H1 (cell line): ENCODE data around the gene ACY1. TPM values are rescaled to one million over a fixed set of nuclear protein-coding genes. Genes with fewer than 3 reads are reported as not detected.

Experiments
- CTCF ChIA-PET: fragments of 300-600 bp; sonication (Branson Sonifier 250); formaldehyde crosslinking; loops from one replicate; lab custom pipeline; 2021; ENCODE audit not compliant: partially characterized antibody; lab: Charles Lee
- POLR2A ChIA-PET: fragments of 300-600 bp; sonication (Branson Sonifier 250); formaldehyde crosslinking; loops from one replicate; lab custom pipeline; 2021; ENCODE audit warnings: inconsistent platforms; ENCODE audit not compliant: partially characterized antibody; lab: Charles Lee
- DNase-seq, 2 experiments: peaks; one replicate each; pipeline versions ENCODE4 v3.0.0 to v3.0.0-alpha.2; 2010 to 2022; ENCODE audit warnings: low spot score in 2 of 2, low read depth in 1 of 2, mixed read lengths in 1 of 2
- FAIRE-seq: peaks from 2 replicates; lab custom pipeline; 2011; peaks lifted over from hg19 to GRCh38; lab: Jason Lieb, UNC
- H2AFZ ChIP-seq: 2 replicates; pipeline ENCODE4 v1.8.1; 2012; ENCODE audit warnings: low read length, inconsistent platforms
- H2AK5ac ChIP-seq: 2 replicates; pipeline ENCODE4 v1.6.1; 2013; ENCODE audit warnings: low read depth, low read length
- H2BK120ac ChIP-seq: replicated peaks from 2 replicates; pipeline ENCODE3; 2013; ENCODE audit warnings: low read depth, low read length, inconsistent platforms
- H2BK12ac ChIP-seq: 2 replicates; pipeline ENCODE4 v1.6.1; 2013; ENCODE audit warnings: low read depth, low read length
- H2BK15ac ChIP-seq: 2 replicates; pipeline ENCODE4 v1.6.1; 2013; ENCODE audit warnings: low read length
- H2BK20ac ChIP-seq: 2 replicates; pipeline ENCODE4 v1.6.1; 2013; ENCODE audit warnings: low read length
- H2BK5ac ChIP-seq: 2 replicates; pipeline ENCODE4 v1.6.1; 2013; ENCODE audit warnings: low read depth, low read length
- H3K14ac ChIP-seq: 2 replicates; pipeline ENCODE4 v1.6.1; 2013; ENCODE audit warnings: inconsistent platforms; ENCODE audit not compliant: insufficient read length
- H3K18ac ChIP-seq: 2 replicates; pipeline ENCODE4 v1.6.1; 2013; ENCODE audit warnings: low read length; ENCODE audit errors: extremely low read depth
- H3K23ac ChIP-seq: 2 replicates; pipeline ENCODE4 v1.6.1; 2013; ENCODE audit warnings: inconsistent platforms; ENCODE audit not compliant: insufficient read length
- H3K23me2 ChIP-seq: 2 replicates; pipeline ENCODE4 v1.6.1; 2013; ENCODE audit warnings: low read depth, low read length
- H3K27ac ChIP-seq: 2 replicates; pipeline ENCODE4 v1.6.1; 2011; ENCODE audit warnings: low read depth, low read length, inconsistent platforms
- H3K27me3 ChIP-seq, 4 experiments: replicated peaks in 1 of 4; 1 replicate in 1 of 4; 2 replicates in 3 of 4; pipeline versions ENCODE4 v1.6.1 to v1.8.1; 2011 to 2013; ENCODE audit warnings: low read length in 3 of 4, mild to moderate bottlenecking in 3 of 4, inconsistent platforms in 2 of 4, mixed read lengths in 2 of 4, moderate library complexity in 1 of 4; ENCODE audit not compliant: control insufficient read depth in 3 of 4, insufficient read depth in 3 of 4; ENCODE audit errors: extremely low read depth in 1 of 4
- H3K36me3 ChIP-seq, 4 experiments: 2 replicates each; pipeline versions ENCODE4 v1.6.1 to v1.8.1; 2011 to 2013; ENCODE audit warnings: mild to moderate bottlenecking in 4 of 4, low read length in 3 of 4, moderate library complexity in 2 of 4, control low read depth in 1 of 4, inconsistent platforms in 1 of 4; ENCODE audit not compliant: insufficient read depth in 4 of 4, control insufficient read depth in 2 of 4
- H3K4ac ChIP-seq: replicated peaks from 2 replicates; pipeline ENCODE3; 2013; ENCODE audit warnings: low read length, low read depth, mixed read lengths, inconsistent platforms; ENCODE audit not compliant: insufficient read length
- H3K4me1 ChIP-seq, 4 experiments: replicated peaks in 1 of 4; 1 replicate in 1 of 4; 2 replicates in 3 of 4; pipeline versions ENCODE4 v1.6.1 to v1.8.1; 2011 to 2013; ENCODE audit warnings: low read length in 3 of 4, inconsistent platforms in 2 of 4, mixed read lengths in 1 of 4; ENCODE audit not compliant: insufficient read depth in 4 of 4, control insufficient read depth in 3 of 4
- H3K4me2 ChIP-seq, 2 experiments: 2 replicates each; pipeline versions ENCODE4 v1.6.1 to v1.8.1; 2011 to 2013; ENCODE audit warnings: low read depth in 2 of 2, low read length in 2 of 2, control low read depth in 1 of 2, inconsistent platforms in 1 of 2, mild to moderate bottlenecking in 1 of 2; ENCODE audit not compliant: insufficient read depth in 1 of 2
- H3K4me3 ChIP-seq, 4 experiments: fragments of 200-600, 300-600 bp in 1 of 4; sonication (generic), shearing (Covaris generic), sonication (Bioruptor Twin) in 1 of 4; 2 replicates each; pipeline versions ENCODE4 v1.5.1 to v1.8.1; 2011 to 2016; ENCODE audit warnings: low read length in 4 of 4, low read depth in 3 of 4, control low read depth in 2 of 4, inconsistent platforms in 2 of 4, mild to moderate bottlenecking in 2 of 4, mixed read lengths in 1 of 4, moderate library complexity in 1 of 4; ENCODE audit not compliant: insufficient read depth in 2 of 4; ENCODE audit errors: extremely low read depth in 1 of 4
- H3K56ac ChIP-seq: replicated peaks from 2 replicates; pipeline ENCODE3; 2013; ENCODE audit warnings: low read depth, mild to moderate bottlenecking, mixed read lengths, low read length, inconsistent platforms; ENCODE audit not compliant: insufficient read length
- H3K79me1 ChIP-seq: 2 replicates; pipeline ENCODE4 v1.6.1; 2013; ENCODE audit warnings: low read depth, low read length, control low read depth
- H3K79me2 ChIP-seq, 2 experiments: 2 replicates each; pipeline versions ENCODE4 v1.6.1 to v1.8.1; 2012 to 2013; ENCODE audit warnings: low read length in 2 of 2, mild to moderate bottlenecking in 2 of 2, inconsistent platforms in 1 of 2; ENCODE audit not compliant: insufficient read depth in 2 of 2, control insufficient read depth in 1 of 2
- H3K9ac ChIP-seq, 4 experiments: replicated peaks in 1 of 4; 1 replicate in 1 of 4; 2 replicates in 3 of 4; pipeline versions ENCODE4 v1.6.1 to v1.8.1; 2011 to 2013; ENCODE audit warnings: low read depth in 3 of 4, low read length in 3 of 4, control low read depth in 2 of 4, mild to moderate bottlenecking in 2 of 4, moderate library complexity in 2 of 4, inconsistent platforms in 1 of 4; ENCODE audit errors: extremely low read depth in 1 of 4
- H3K9me3 ChIP-seq, 2 experiments: 2 replicates each; pipeline versions ENCODE4 v1.6.1 to v1.8.1; 2012 to 2013; ENCODE audit warnings: mild to moderate bottlenecking in 2 of 2, moderate library complexity in 2 of 2, control low read depth in 1 of 2, inconsistent platforms in 1 of 2, low read depth in 1 of 2, low read length in 1 of 2, mixed read lengths in 1 of 2; ENCODE audit not compliant: insufficient read depth in 2 of 2
- H4K20me1 ChIP-seq, 2 experiments: replicated peaks in 1 of 2; 2 replicates each; pipeline versions ENCODE3 to v1.8.1; 2011 to 2013; ENCODE audit warnings: inconsistent platforms in 2 of 2, low read length in 2 of 2, mild to moderate bottlenecking in 1 of 2; ENCODE audit not compliant: insufficient read depth in 2 of 2, control insufficient read depth in 1 of 2
- H4K5ac ChIP-seq: 2 replicates; pipeline ENCODE4 v1.6.1; 2013; ENCODE audit warnings: low read length, low read depth, mixed read lengths, inconsistent platforms; ENCODE audit not compliant: insufficient read length
- H4K8ac ChIP-seq: 2 replicates; pipeline ENCODE4 v1.8.0; 2013; ENCODE audit warnings: mild to moderate bottlenecking, moderate library complexity, low read length, inconsistent platforms; ENCODE audit not compliant: insufficient read depth; ENCODE audit errors: extremely low read depth
- H4K91ac ChIP-seq: replicated peaks from 2 replicates; pipeline ENCODE3; 2013; ENCODE audit warnings: low read length, mixed read lengths, inconsistent platforms; ENCODE audit not compliant: insufficient read length
- ATF2 ChIP-seq: IDR thresholded peaks from 2 replicates; pipeline ENCODE4 v1.6.1; 2012; ENCODE audit warnings: low read length, inconsistent platforms
- EZH2 ChIP-seq: fragments of 200-600 bp; sonication (generic); IDR thresholded peaks from 2 replicates; pipeline ENCODE4 v1.7.1; 2012; ENCODE audit warnings: low read depth, mild to moderate bottlenecking, moderate library complexity, low read length, inconsistent platforms; ENCODE audit not compliant: severe bottlenecking
- POLR2A ChIP-seq, 2 experiments: IDR thresholded peaks; 1 replicate in 1 of 2; 2 replicates in 1 of 2; pipeline ENCODE4 v1.6.1; 2011; ENCODE audit warnings: low read depth in 2 of 2, low read length in 2 of 2, mild to moderate bottlenecking in 2 of 2; ENCODE audit errors: control extremely low read depth in 1 of 2
- RAD21 ChIP-seq, 2 experiments: IDR thresholded peaks in 1 of 2; conservative IDR thresholded peaks in 1 of 2; 2 replicates each; pipeline ENCODE4 v1.6.1; 2011; ENCODE audit warnings: low read depth in 2 of 2, low read length in 2 of 2, improper control_type of control experiment in 1 of 2, inconsistent platforms in 1 of 2, mild to moderate bottlenecking in 1 of 2, moderate library complexity in 1 of 2
- WGBS, 2 experiments: shearing (Covaris generic) in 1 of 2; methylation state at CpG; one replicate each; pipeline versions ENCODE4 v1.1.6 to v1.1.7; 2013 to 2015; ENCODE audit warnings: low lambda C conversion rate in 2 of 2, mixed read lengths in 2 of 2, inconsistent platforms in 1 of 2, low coverage in 1 of 2, missing lambda C conversion rate in 1 of 2; ENCODE audit not compliant: insufficient replicate concordance in 2 of 2, insufficient coverage in 1 of 2, insufficient read length in 1 of 2; ENCODE audit errors: extremely low coverage in 1 of 2, missing lambda C conversion rate in 1 of 2; 5-methylcytosine and 5-hydroxymethylcytosine counted together
- polyA plus RNA-seq, 7 experiments: library from polyadenylated mRNA; depleted of rRNA in 3 of 7; stranded (reverse) in 5 of 7; unstranded in 2 of 7; fragments of >200 nt in 5 of 7; fragments of 200-250 nt in 2 of 7; gene quantifications; 1 replicate in 5 of 7; 2 replicates in 1 of 7; 4 replicates in 1 of 7; pipeline versions ENCODE4 v1.2.1 to v1.2.3, GENCODE V29; 2011 to 2013; ENCODE audit warnings: missing spikeins in 2 of 7, mixed read lengths in 2 of 7
- total RNA-seq: library from RNA; stranded (reverse); fragmentation: NEBNext Ultra II Directional; extraction: Animal tissue kit (Norgen Biotek cat#: 25700); gene quantifications from 2 replicates; pipeline ENCODE4 v1.2.1, GENCODE V29; 2021

ACY1 gene
- total and polyA plus RNA-seq, 2 of the 8 experiments (the other 6 are each of a cell fraction or from before 2014, with no cell fraction given): 48.3 to 113 TPM

- H4K91ac ChIP-seq: no peak overlapping the region
- no peak overlapping the region for H2BK5ac ChIP-seq
- no peak for TF ChIP-seq EZH2
- no peak for TF ChIP-seq ATF2
- no peak for TF ChIP-seq POLR2A (IDR thresholded peaks at IDR 0.05; ENCODE audit: control extremely low read depth in 1 of 2, low read depth in 2 of 2, low read length in 2 of 2)
- TF ChIP-seq RAD21 (IDR thresholded peaks at IDR 0.05 in 1 of 2, conservative IDR thresholded peaks at IDR 0.05 in 1 of 2; ENCODE audit: low read depth in 2 of 2, low read length in 2 of 2): no peak
- peaks cover 8 to 31% (median 14%) of the 10 kb centered on the region in 4 experiments for H3K4me1 ChIP-seq
- no peak overlapping the region for H2BK20ac ChIP-seq
- H4K20me1 ChIP-seq: no peaks in the 10 kb centered on the region
- no peak overlapping the region for H2BK120ac ChIP-seq
- no peaks in the 10 kb centered on the region for H3K79me1 ChIP-seq
- H3K36me3 ChIP-seq: peaks cover under 1 to 4% (median under 1%) of the 10 kb centered on the region in 4 experiments; a peak in 5 of 8 replicates
- no peak overlapping the region for H2BK12ac ChIP-seq
- no peak overlapping the region for H3K4ac ChIP-seq
- POLR2A ChIA-PET: interaction anchor here (2.1 kb wide), 1 partner anchor 8 kb away, joined by 12 read pairs; no protein-coding TSS in a partner anchor
- CTCF ChIA-PET: interaction anchor here (1.1 to 24.7 kb wide), 7 partner anchors 17 to 144 kb away, joined by 3 to 984 read pairs (median 146); partner anchors contain the start of genes ACY1 and DUSP7
- no peaks in the 10 kb centered on the region for H3K9me3 ChIP-seq
- H3K23ac ChIP-seq: no peak overlapping the region
- H3K79me2 ChIP-seq: peaks cover 0 to 8% of the 10 kb centered on the region in 2 experiments; a peak in 3 of 4 replicates
- no peak overlapping the region for H2BK15ac ChIP-seq
- FAIRE-seq (no peak), DNase-seq (no peak)
- H3K4me2 ChIP-seq: no peak overlapping the region
- H3K27ac ChIP-seq: no peak overlapping the region
- no peak overlapping the region for H2AK5ac ChIP-seq
- no peak overlapping the region for H4K8ac ChIP-seq
- no peak overlapping the region for H3K56ac ChIP-seq
- no peak overlapping the region for H3K14ac ChIP-seq
- H3K23me2 ChIP-seq: peaks cover 5% of the 10 kb centered on the region; the same call in 1 of the 2 replicates
- H3K27me3 ChIP-seq: no peaks in the 10 kb centered on the region; a peak in 2 of 7 replicates
- no peak overlapping the region for H2AFZ ChIP-seq
- H4K5ac ChIP-seq: no peak overlapping the region
- H3K9ac ChIP-seq: no peak overlapping the region
- H3K18ac ChIP-seq: no peak overlapping the region
- WGBS, 2 experiments: 94% methylated on average over 2 of the region's 2 CpGs; no CpG with 5 or more reads in 1 of the 2 experiments
- no peak overlapping the region for H3K4me3 ChIP-seq
These were observed 16.5 kb downstream of the ACY1 start for GRCh38 chr3:51999846-52000245.
